GM18508 (cell line): ENCODE data around the gene IGSF9.

ENCODE experiments used
- ATAC-seq: cut with Tn5 transposase; IDR thresholded peaks from one replicate; pipeline ENCODE4 v1.9.1; 2021; ENCODE audit warnings: moderate number of reproducible peaks; ENCODE audit not compliant: insufficient read depth, unreplicated experiment

The IGSF9 gene

DNA sequence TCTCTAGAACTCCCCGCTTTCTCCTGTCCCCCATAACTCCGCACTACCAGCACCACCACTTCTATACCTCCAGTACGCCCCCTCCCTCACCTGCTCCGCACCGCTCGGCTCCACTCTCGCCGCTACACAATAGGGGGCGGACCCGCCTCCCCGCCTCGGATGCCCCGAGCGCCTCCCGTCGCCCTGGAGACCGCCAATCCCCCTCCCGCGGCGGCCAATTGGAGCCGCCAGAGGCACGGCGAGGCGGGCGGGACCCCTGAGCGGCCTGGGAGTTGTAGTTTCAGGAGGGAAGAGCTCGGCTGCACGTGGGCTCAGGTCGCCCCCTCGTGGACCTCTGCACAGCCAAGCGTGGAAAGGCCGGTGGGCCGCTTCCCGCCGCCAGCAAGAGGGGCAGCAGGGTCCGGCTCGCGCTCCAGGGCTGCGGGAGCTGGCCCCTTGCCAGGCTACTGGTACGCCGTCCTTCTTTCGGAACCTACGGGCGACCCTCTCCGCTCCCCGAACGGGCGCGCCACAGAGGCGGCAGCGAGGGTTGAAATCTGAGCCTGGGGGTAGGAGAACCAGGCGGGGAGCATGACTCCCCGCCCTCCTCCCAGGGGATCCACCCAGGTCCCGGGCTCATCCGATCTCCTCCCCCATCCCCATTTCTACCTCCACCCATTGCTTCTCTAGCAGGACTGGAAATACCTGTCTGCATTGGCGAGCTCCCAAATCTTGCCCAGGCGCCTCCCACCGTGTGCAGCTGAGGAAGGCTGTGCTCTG is at the start of gene IGSF9:
Gene IGSF9, minus strand, starts transcription at position 131 of the 759 bp plus-strand sequence. CDS start 2,159 bp downstream, outside the sequence.
- no peak for ATAC-seq

DNA sequence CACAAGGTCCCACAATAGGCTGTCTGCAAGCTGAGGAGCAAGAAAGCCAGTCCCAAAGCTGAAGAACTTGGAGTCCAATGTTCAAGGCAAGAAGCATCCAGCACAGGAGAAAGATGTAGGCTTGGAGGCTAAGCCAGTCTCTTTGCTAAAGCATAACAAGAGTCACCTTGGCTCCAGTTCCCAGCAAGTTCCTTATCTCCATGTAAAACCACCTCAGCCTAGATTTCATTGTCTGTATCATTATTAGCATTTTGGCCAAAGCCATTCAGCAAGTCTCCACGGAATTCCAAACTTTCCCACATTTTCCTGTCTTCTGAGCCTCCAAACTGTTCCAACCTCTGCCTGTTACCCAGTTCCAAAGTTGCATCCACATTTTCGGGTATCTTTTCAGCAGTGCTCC is 49.5 kb upstream of the IGSF9 start:
- ATAC-seq = no peak

GRCh38 chr1:159993911-159994310 is 48.5 kb upstream of the IGSF9 start:
- ATAC-seq = no peak

- ATAC-seq = no peak
Observed at GRCh38 chr1:159992161-159992560, 46.7 kb upstream of the IGSF9 start.

DNA sequence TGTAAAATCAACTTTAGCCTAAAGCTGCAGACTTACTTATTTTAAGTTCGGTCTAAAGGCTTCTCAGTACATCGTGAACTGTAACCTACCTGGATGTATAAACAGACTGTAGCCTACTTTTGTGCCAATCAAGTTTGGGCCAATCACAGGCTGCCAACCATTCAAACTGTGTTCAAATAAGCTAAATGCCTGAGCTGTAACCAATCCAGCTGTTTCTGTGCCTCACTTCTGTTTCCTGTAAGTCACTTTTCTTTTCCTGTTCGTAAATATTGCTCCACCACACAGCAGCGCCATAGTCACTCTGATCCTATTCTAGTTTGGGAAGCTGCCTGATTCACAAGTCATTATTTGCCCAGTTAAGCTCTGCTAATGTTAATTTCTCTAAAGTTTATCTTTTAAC is 46.1 kb upstream of the IGSF9 start:
- no peak for ATAC-seq

GRCh38 chr1:159990005-159990404 is 44.6 kb upstream of the IGSF9 start:
- ATAC-seq = no peak

DNA sequence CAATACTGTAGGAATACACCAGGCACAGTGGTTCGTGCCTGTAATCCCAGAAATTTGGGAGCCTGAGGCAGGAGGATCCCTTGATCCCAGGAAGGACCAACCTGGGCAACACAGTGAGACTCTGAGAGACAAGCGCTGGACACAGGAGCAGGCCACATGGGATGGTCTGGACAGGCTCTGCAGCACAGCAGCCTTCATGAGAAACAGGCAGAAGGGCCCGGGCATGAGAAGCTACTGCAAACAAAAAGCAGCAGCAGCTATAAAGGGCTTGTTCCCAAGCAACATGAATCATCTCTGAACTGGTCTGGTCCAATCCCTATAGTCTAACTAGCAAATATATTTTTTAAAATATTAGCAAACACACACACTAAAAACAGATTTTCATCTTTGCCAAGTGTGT is 44.2 kb upstream of the IGSF9 start:
- no peak for ATAC-seq

DNA sequence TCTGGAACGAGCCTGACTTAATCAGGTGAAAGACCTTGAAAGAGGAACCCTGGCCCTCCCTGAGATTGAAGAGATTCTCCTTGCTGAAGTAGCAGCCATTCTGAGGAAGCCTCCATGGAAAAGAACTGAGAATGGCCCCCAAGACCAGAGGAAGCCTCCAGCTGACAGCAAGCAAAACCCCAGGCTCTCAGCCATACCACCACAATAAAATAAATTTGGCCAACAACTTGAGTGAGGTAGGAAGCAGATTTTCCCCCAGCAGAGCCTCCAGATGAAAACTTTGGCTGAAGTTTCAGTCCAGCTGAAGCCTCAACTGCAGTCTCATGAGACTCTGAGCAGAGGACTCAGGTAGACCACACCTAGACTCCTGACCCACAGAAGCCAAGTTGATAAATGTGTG is 42.6 kb upstream of the IGSF9 start:
- no peak for ATAC-seq

GRCh38 chr1:159987186-159987585 is 41.8 kb upstream of the IGSF9 start:
- no peak for ATAC-seq

GRCh38 chr1:159986531-159986930 is 41.1 kb upstream of the IGSF9 start:
- ATAC-seq = no peak

DNA sequence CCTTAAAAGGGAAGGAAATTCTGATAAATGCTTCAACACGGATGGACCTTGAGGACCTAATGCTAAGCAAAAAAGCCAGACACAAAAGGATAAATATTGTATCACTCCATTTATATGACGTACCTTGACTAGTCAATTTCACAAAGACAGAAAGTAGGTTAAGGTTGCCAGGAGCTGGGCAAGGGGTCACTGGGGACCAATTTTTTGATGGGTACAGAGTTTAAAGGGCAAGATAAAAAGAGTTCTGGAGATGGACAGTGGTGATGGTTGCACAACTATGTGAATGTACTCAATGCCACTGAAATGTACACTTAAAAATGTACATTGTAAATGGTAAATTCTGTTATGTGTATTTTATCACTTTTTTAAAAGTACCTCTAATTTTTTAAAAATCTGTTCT is 40.7 kb upstream of the IGSF9 start:
- ATAC-seq = no peak

DNA sequence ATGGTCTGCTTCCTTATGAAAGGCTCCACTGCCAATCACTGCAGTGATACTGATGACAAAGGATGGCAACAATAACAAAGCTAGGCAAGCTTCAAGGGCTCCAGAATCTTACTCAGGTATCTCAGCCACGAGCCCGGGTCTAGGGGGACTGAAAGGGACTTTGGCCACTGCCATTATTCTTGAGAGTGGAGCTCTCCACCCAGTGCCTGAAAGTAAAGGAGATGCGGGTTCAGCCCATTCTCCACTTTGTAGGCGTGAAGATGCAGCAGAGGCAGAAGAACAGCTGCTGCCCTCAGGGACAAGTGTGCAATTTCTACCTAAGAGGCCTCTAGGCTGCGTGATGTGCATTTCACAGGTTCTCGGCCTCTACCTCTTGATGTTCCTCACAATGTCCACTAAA is 40.1 kb upstream of the IGSF9 start:
- ATAC-seq = no peak

DNA sequence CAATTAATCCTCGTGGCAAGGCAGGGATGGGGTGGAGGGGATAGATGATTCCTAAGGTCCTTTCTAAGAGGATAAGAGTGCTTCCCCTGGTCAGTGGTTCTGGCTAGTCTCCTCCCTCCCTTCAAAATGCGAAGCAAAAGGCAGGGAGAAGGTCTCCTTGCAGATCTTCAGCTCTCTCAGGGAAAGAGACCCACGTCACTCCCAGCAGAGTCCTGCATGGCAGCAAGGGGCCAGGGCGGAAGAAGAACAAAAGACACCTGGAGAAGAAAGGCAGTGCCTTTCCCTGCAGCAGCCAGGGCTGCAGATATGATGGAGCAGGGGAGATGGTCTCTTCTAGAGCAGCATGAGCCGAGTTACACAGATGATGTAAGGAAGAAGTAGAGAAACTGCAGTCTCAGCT is 38.3 kb upstream of the IGSF9 start:
- ATAC-seq = no peak

- no peak for ATAC-seq
Observed at GRCh38 chr1:159982280-159982679, 36.9 kb upstream of the IGSF9 start.

DNA sequence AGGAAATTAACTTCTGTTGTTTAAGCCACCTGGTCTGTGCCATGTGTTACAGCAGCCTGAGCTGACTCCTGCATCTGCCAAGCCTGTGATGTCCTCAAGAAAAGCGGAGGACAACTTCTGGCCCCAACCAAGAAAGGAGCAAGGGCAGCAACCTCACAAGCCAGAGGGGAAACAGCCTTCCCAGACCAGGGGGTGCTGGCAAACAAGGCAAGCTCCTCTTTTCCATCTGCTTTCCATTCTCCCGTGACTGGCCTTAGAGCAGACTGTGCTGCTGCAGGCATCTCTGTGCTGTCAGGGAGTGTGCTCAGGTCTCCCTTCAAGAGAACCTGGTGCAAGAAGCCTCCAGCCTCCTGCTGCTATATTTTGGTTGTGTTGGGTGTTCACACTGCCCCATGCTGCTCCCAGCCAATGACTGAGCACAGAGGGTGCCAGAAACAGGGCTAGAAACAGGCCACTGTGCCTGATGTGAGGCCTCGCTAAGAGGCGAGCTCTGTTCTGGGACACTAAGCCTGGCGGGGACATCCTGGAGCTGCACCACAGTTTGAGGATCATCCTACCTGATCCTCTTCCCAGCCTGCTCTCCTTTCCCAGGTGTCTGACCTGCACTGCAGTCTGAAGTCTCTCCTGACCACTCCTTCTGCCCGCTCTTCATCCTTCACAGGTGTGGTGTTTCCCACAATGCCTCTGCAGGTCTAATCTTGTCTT is 36.1 kb upstream of the IGSF9 start:
- ATAC-seq = no peak

GRCh38 chr1:159980786-159981185 is 35.4 kb upstream of the IGSF9 start:
- no peak for ATAC-seq

DNA sequence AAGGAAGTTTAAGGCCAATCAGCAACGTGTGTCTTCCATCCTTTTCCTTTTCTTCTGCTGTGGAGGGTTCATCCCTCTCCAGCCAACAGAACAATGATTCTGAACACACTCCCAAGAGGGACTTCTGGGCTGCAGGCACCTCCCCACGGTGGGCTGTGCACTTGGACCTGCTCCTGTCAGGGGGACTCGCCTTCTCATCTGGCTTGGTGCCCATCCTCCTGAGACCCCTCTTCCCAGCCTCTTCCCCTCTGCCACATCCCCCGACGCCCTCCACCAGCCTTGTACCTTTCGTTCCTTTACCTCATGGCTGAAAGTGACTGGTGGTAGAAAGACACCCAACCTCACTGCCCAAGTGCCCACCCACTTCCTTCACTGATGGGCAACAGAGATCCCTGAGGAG is 34.7 kb upstream of the IGSF9 start:
- ATAC-seq = no peak

DNA sequence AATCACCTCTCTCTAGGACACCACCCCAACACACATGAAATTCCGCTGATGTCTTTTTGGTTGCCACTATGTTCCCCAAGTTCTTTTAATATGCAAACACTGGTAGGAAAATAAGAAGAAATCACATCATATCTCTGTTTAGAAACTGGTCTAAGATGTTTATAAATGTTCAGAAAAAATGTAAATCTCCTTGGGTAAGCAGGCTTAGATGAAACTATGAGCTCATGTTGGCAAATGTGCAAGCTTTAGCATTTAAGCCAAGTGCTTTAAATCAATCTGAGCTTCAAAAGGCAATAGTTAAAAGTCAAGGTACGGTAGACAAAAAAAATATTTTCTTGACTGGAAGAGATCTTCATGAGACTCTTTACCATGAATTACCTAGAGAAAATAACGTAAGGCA is 33.8 kb upstream of the IGSF9 start:
- ATAC-seq = no peak

GRCh38 chr1:159978107-159978398 is 32.6 kb upstream of the IGSF9 start:
- no peak for ATAC-seq

DNA sequence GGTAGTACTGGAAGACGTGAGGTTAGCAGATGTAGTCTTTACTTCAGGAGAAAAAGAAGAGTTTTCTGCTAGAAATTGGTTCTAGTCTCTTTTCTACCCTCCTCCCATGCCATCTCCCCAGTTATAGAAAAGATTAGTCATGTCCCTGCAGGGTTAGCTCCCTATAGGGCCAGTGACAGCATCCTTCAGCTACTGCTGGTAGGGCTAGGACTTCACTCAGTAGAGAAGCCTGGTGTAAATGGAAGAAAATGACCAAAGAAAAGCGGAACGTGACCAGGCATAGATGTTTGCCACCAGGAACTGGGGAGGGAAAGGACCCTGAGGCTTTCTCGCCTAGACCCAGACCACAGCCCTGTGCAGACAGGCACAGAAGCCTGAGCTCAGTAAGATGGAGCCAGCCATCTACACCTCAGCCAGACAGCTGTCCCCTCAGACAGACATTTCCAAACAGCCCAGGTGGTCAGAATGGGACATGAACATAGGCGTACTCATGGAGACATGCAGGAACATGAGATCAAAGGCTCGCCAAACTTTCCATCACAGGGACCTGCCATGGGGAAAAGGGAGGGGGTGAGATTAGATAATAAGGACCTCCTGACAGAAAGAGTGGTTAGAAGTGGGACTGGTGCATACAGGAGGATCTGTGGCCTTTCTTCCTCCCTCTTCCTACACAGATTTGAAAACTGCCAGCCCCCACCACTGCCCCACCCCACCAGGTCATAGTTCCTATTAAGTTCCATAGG is 32.1 kb upstream of the IGSF9 start:
- no peak for ATAC-seq

GRCh38 chr1:159974350-159974965 is 29.0 kb upstream of the IGSF9 start:
- ATAC-seq = no peak
